ENCODE data around the gene RIT2.

GRCh38 chr18:42813570-42813969, 301.9 kb downstream of the RIT2 start:
- TF ChIP-seq, protein P1, sequence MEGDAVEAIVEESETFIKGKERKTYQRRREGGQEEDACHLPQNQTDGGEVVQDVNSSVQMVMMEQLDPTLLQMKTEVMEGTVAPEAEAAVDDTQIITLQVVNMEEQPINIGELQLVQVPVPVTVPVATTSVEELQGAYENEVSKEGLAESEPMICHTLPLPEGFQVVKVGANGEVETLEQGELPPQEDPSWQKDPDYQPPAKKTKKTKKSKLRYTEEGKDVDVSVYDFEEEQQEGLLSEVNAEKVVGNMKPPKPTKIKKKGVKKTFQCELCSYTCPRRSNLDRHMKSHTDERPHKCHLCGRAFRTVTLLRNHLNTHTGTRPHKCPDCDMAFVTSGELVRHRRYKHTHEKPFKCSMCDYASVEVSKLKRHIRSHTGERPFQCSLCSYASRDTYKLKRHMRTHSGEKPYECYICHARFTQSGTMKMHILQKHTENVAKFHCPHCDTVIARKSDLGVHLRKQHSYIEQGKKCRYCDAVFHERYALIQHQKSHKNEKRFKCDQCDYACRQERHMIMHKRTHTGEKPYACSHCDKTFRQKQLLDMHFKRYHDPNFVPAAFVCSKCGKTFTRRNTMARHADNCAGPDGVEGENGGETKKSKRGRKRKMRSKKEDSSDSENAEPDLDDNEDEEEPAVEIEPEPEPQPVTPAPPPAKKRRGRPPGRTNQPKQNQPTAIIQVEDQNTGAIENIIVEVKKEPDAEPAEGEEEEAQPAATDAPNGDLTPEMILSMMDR (IDR thresholded peaks at IDR 0.05): no peak
- TF ChIP-seq EZH2phosphoT487 (IDR thresholded peaks at IDR 0.05) (no peak), EZH2 (IDR thresholded peaks at IDR 0.05) (no peak)
